ENCODE measurements around the gene PSMD4.

PSMD4 gene

GRCh38 chr1:151246786-151247185 is 7.7 kb upstream of the PSMD4 start:
- Histone ChIP-seq H3K4me3 (ENCODE audit: low read length) (no peak overlapping the region), H3K4me1 (ENCODE audit: low read length) (no peaks in the 10 kb centered on the region), H3K4me2 (ENCODE audit: low read depth, low read length) (no peak overlapping the region), H3K9me3 (replicated peaks; ENCODE audit: insufficient read depth, low read length) (no peaks in the 10 kb centered on the region), H3K9me2 (replicated peaks; ENCODE audit: insufficient read depth, low read length) (no peaks in the 10 kb centered on the region), H3K27ac (ENCODE audit: low read length) (no peak overlapping the region), H3K9ac (ENCODE audit: low read length) (no peak overlapping the region), H4K20me1 (ENCODE audit: insufficient read depth, low read length) (no peaks in the 10 kb centered on the region), H3K27me3 (replicated peaks; ENCODE audit: insufficient read depth, low read length) (no peaks in the 10 kb centered on the region), H3K36me3 (replicated peaks; ENCODE audit: insufficient read depth, low read length) (peaks cover 18% of the 10 kb centered on the region), H3K79me2 (ENCODE audit: low read length) (no peaks in the 10 kb centered on the region), H3F3A (ENCODE audit: insufficient read depth, low read length) (peaks cover 10% of the 10 kb centered on the region; the same call in 1 of the 2 replicates), H2AFZ (ENCODE audit: low read length) (no peak overlapping the region)
- no peak for TF ChIP-seq CTCF (IDR thresholded peaks at IDR 0.05; ENCODE audit: low read length)
- TF ChIP-seq EZH2 (optimal IDR thresholded peaks at IDR 0.05; ENCODE audit: low read depth, low read length), result no peak
- TF ChIP-seq EZH2phosphoT487 (IDR thresholded peaks at IDR 0.05; ENCODE audit: low read length), result no peak
- DNase-seq, result no peak

- Histone ChIP-seq H3K9me2 (replicated peaks; ENCODE audit: insufficient read depth, low read length) (no peaks in the 10 kb centered on the region), H4K20me1 (ENCODE audit: insufficient read depth, low read length) (no peaks in the 10 kb centered on the region), H3K4me3 (ENCODE audit: low read length) (no peak overlapping the region), H3K4me1 (ENCODE audit: low read length) (no peaks in the 10 kb centered on the region), H3F3A (ENCODE audit: insufficient read depth, low read length) (peaks cover 13% of the 10 kb centered on the region), H3K27me3 (replicated peaks; ENCODE audit: insufficient read depth, low read length) (no peaks in the 10 kb centered on the region), H3K9me3 (replicated peaks; ENCODE audit: insufficient read depth, low read length) (no peaks in the 10 kb centered on the region), H2AFZ (ENCODE audit: low read length) (no peak overlapping the region), H3K36me3 (replicated peaks; ENCODE audit: insufficient read depth, low read length) (peaks cover 6% of the 10 kb centered on the region; the same call in 1 of the 2 replicates), H3K4me2 (ENCODE audit: low read depth, low read length) (no peak overlapping the region), H3K9ac (ENCODE audit: low read length) (no peak overlapping the region), H3K79me2 (ENCODE audit: low read length) (peaks cover 25% of the 10 kb centered on the region), H3K27ac (ENCODE audit: low read length) (no peak overlapping the region)
- TF ChIP-seq CTCF (IDR thresholded peaks at IDR 0.05; ENCODE audit: low read length), result peak; percentile 96
- TF ChIP-seq EZH2 (optimal IDR thresholded peaks at IDR 0.05; ENCODE audit: low read depth, low read length), result no peak
- DNase-seq, result peak; percentile 89
Observed at GRCh38 chr1:151251656-151252470, 2.7 kb upstream of the PSMD4 start.

DNA sequence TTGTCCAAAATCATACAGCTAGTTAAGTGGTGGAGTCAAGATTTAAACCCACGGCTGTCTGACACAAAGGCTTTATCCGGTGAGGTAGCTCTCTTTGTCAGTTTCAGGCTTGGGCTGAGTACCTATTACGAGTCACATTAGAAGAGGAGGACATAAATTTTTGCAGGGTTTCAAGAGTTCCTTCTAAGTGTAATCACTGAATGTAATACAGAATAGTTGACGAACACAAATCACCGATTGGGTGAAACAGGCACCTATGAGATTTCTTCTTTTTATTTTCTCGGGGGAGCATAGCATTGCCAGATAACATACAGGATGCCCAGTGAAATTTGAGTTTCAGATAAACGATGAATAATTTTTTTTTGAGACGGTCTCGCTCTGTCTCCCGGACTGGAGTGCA is 847 bp downstream of the PSMD4 start:
- Histone ChIP-seq H3K27ac (ENCODE audit: low read length) (peak overlapping the region; percentile 44; the same call in 1 of the 2 replicates), H3K36me3 (replicated peaks; ENCODE audit: insufficient read depth, low read length) (no peaks in the 10 kb centered on the region), H3K9me2 (replicated peaks; ENCODE audit: insufficient read depth, low read length) (no peaks in the 10 kb centered on the region), H3F3A (ENCODE audit: insufficient read depth, low read length) (peaks cover 11% of the 10 kb centered on the region), H3K4me3 (ENCODE audit: low read length) (peak overlapping the region; percentile 84), H3K4me2 (ENCODE audit: low read depth, low read length) (peak overlapping the region; percentile 81), H3K79me2 (ENCODE audit: low read length) (peaks cover 60% of the 10 kb centered on the region), H3K4me1 (ENCODE audit: low read length) (no peaks in the 10 kb centered on the region), H2AFZ (ENCODE audit: low read length) (no peak overlapping the region; the same call in 1 of the 2 replicates), H4K20me1 (ENCODE audit: insufficient read depth, low read length) (no peaks in the 10 kb centered on the region), H3K27me3 (replicated peaks; ENCODE audit: insufficient read depth, low read length) (no peaks in the 10 kb centered on the region), H3K9me3 (replicated peaks; ENCODE audit: insufficient read depth, low read length) (no peaks in the 10 kb centered on the region), H3K9ac (ENCODE audit: low read length) (peak overlapping the region; percentile 79)
- TF ChIP-seq EZH2phosphoT487 (IDR thresholded peaks at IDR 0.05; ENCODE audit: low read length), result no peak
- no peak for TF ChIP-seq CTCF (IDR thresholded peaks at IDR 0.05; ENCODE audit: low read length)
- no peak for TF ChIP-seq EZH2 (optimal IDR thresholded peaks at IDR 0.05; ENCODE audit: low read depth, low read length)
- peak; percentile 42 for DNase-seq
